Trophoblast cell (in vitro differentiated cells and primary cell): Measurements from ENCODE around the gene DCC.

ENCODE experiments used
- DNase-seq, 2 donors: peaks; one replicate each; pipeline ENCODE4 v3.0.0-alpha.2; 2016
- H2AFZ ChIP-seq: 2 replicates; pipeline ENCODE4 v1.6.1; 2013; ENCODE audit warnings: low read length, moderate library complexity, mild to moderate bottlenecking; ENCODE audit not compliant: insufficient read depth, poor library complexity
- H2AK5ac ChIP-seq: 2 replicates; pipeline ENCODE4 v1.6.1; 2013; ENCODE audit warnings: mild to moderate bottlenecking, low read length
- H2BK120ac ChIP-seq: 2 replicates; pipeline ENCODE4 v1.6.1; 2013; ENCODE audit warnings: low read length, mild to moderate bottlenecking, moderate library complexity; ENCODE audit not compliant: insufficient read depth, poor library complexity
- H2BK12ac ChIP-seq: 2 replicates; pipeline ENCODE4 v1.6.1; 2013; ENCODE audit warnings: mild to moderate bottlenecking, low read length, moderate library complexity
- H2BK5ac ChIP-seq: 2 replicates; pipeline ENCODE4 v1.6.1; 2013; ENCODE audit warnings: low read length, low read depth, moderate library complexity, mild to moderate bottlenecking; ENCODE audit not compliant: poor library complexity
- H3K14ac ChIP-seq: 2 replicates; pipeline ENCODE4 v1.6.1; 2013; ENCODE audit warnings: mild to moderate bottlenecking, low read length
- H3K18ac ChIP-seq: 2 replicates; pipeline ENCODE4 v1.6.1; 2013; ENCODE audit warnings: mild to moderate bottlenecking, low read length
- H3K23ac ChIP-seq: 2 replicates; pipeline ENCODE4 v1.6.1; 2013; ENCODE audit warnings: low read length
- H3K27ac ChIP-seq: 2 replicates; pipeline ENCODE4 v1.5.1; 2013; ENCODE audit warnings: low read depth, mild to moderate bottlenecking, inconsistent platforms, low read length, moderate library complexity
- H3K27me3 ChIP-seq: 2 replicates; pipeline ENCODE4 v1.6.1; 2013; ENCODE audit warnings: inconsistent platforms, mild to moderate bottlenecking, low read length, moderate library complexity; ENCODE audit not compliant: insufficient read depth
- H3K36me3 ChIP-seq, 2 experiments: 1 replicate in 1 of 2; 2 replicates in 1 of 2; pipeline ENCODE4 v1.6.1; 2013; ENCODE audit warnings: low read length in 2 of 2, mild to moderate bottlenecking in 2 of 2, moderate library complexity in 1 of 2; ENCODE audit not compliant: insufficient read depth in 2 of 2, control insufficient read depth in 1 of 2
- H3K4ac ChIP-seq: 2 replicates; pipeline ENCODE4 v1.6.1; 2013; ENCODE audit warnings: low read depth, mild to moderate bottlenecking, low read length, moderate library complexity
- H3K4me1 ChIP-seq, 2 experiments: 1 replicate in 1 of 2; 2 replicates in 1 of 2; pipeline ENCODE4 v1.6.1; 2013; ENCODE audit warnings: low read length in 2 of 2, mild to moderate bottlenecking in 2 of 2, moderate library complexity in 1 of 2; ENCODE audit not compliant: insufficient read depth in 2 of 2, control insufficient read depth in 1 of 2
- H3K4me2 ChIP-seq: 2 replicates; pipeline ENCODE4 v1.6.1; 2013; ENCODE audit warnings: inconsistent platforms, mild to moderate bottlenecking, low read length, moderate library complexity
- H3K4me3 ChIP-seq: 2 replicates; pipeline ENCODE4 v1.5.1; 2013; ENCODE audit warnings: mild to moderate bottlenecking, low read depth, low read length, inconsistent platforms
- H3K79me1 ChIP-seq: one replicate; pipeline ENCODE4 v1.6.1; 2013; ENCODE audit warnings: low read length
- H3K79me2 ChIP-seq: 2 replicates; pipeline ENCODE4 v1.6.1; 2013; ENCODE audit warnings: low read length, mild to moderate bottlenecking; ENCODE audit not compliant: control insufficient read depth, insufficient read depth, poor library complexity
- H3K9ac ChIP-seq: 2 replicates; pipeline ENCODE4 v1.6.1; 2013; ENCODE audit warnings: mild to moderate bottlenecking, low read length
- H3K9me3 ChIP-seq: 2 replicates; pipeline ENCODE4 v1.6.1; 2013; ENCODE audit warnings: low read depth, mild to moderate bottlenecking, control low read depth, inconsistent platforms, low read length; ENCODE audit not compliant: insufficient read depth
- H4K12ac ChIP-seq: 2 replicates; pipeline ENCODE4 v1.6.1; 2013; ENCODE audit warnings: low read depth, mild to moderate bottlenecking, low read length, moderate library complexity
- H4K8ac ChIP-seq: 2 replicates; pipeline ENCODE4 v1.6.1; 2013; ENCODE audit warnings: low read depth, mild to moderate bottlenecking, low read length, moderate library complexity
- H4K91ac ChIP-seq: one replicate; pipeline ENCODE4 v1.6.1; 2013; ENCODE audit warnings: low read depth, mild to moderate bottlenecking, low read length, moderate library complexity
- WGBS: extraction: QIAGEN DNeasy Blood & Tissue Kit; methylation state at CpG from one replicate; pipeline ENCODE4 v1.1.7; 2013; ENCODE audit warnings: missing lambda C conversion rate; ENCODE audit not compliant: insufficient read length, insufficient coverage; ENCODE audit errors: extremely low coverage; 5-methylcytosine and 5-hydroxymethylcytosine counted together

DCC gene

DNA sequence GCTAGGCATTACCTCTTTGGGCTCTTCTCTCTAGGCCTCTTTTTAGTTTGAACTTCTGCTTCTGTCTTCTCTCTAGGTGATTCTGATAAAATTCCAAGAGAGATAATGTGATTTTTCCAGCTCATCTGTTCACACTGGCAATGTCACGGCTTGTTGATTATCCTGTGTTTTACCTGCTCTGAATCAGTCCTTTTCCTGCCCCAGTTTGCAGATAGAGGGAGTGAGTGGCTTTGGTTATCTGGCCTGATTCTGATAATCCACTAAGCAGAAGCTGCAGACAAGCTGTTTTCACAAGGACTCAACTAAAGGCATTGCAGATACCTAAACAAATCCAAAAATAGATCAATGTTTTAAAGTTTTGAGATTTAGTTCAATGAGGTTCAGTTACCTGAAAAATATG is 111.9 kb downstream of the DCC start:
- no peak overlapping the region for H3K4me2 ChIP-seq
- no peak overlapping the region for H3K4ac ChIP-seq
- no peak for DNase-seq
- H3K4me3 ChIP-seq = no peak overlapping the region
- H3K9ac ChIP-seq = no peak overlapping the region
- H3K36me3 ChIP-seq = no peaks in the 10 kb centered on the region
- H3K23ac ChIP-seq = no peak overlapping the region
- no peak overlapping the region for H2BK5ac ChIP-seq
- H4K8ac ChIP-seq = no peak overlapping the region
- H3K27ac ChIP-seq = no peak overlapping the region
- H3K14ac ChIP-seq = no peak overlapping the region
- H3K27me3 ChIP-seq = no peaks in the 10 kb centered on the region
- no peak overlapping the region for H2BK120ac ChIP-seq
- no CpG with 5 or more reads among the region's 1 CpG for WGBS
- H3K9me3 ChIP-seq = peaks cover 1% of the 10 kb centered on the region
- no peak overlapping the region for H2BK12ac ChIP-seq
- H3K4me1 ChIP-seq = no peaks in the 10 kb centered on the region
- H2AFZ ChIP-seq = no peak overlapping the region
- no peak overlapping the region for H2AK5ac ChIP-seq
- H4K12ac ChIP-seq = no peak overlapping the region
- no peak overlapping the region for H4K91ac ChIP-seq
- H3K18ac ChIP-seq = no peak overlapping the region
- no peaks in the 10 kb centered on the region for H3K79me1 ChIP-seq
- H3K79me2 ChIP-seq = no peaks in the 10 kb centered on the region

DNA sequence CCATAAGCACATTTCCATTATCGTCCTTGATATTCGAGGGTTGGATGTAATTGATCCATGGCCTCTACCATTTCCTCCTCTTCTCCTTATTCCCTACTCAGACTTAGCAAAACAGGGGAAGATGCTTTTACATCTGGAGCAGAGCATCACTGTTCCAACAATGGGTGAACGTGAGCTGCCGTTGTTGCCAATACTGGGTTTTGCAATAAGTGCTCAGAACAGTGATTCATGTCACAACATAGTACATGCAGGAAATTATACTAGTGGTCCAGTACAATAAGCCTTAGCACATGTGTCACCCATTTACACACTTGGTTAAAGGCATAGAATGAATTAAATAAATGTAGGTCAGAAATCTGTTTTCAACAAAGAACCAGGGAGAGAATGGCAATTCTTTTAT is 112.4 kb downstream of the DCC start:
- H3K36me3 ChIP-seq = no peaks in the 10 kb centered on the region
- H2BK120ac ChIP-seq = no peak overlapping the region
- H3K9ac ChIP-seq = no peak overlapping the region
- no peak overlapping the region for H3K27ac ChIP-seq
- no peak overlapping the region for H4K91ac ChIP-seq
- DNase-seq = no peak
- no peak overlapping the region for H4K8ac ChIP-seq
- no peak overlapping the region for H2BK5ac ChIP-seq
- H3K4me1 ChIP-seq = no peaks in the 10 kb centered on the region
- no peak overlapping the region for H2BK12ac ChIP-seq
- no peak overlapping the region for H4K12ac ChIP-seq
- no peak overlapping the region for H3K14ac ChIP-seq
- no peak overlapping the region for H3K4me3 ChIP-seq
- H3K79me2 ChIP-seq = no peaks in the 10 kb centered on the region
- H2AFZ ChIP-seq = no peak overlapping the region
- WGBS = no CpG with 5 or more reads among the region's 4 CpGs
- no peak overlapping the region for H2AK5ac ChIP-seq
- H3K18ac ChIP-seq = no peak overlapping the region
- H3K23ac ChIP-seq = no peak overlapping the region
- no peaks in the 10 kb centered on the region for H3K79me1 ChIP-seq
- H3K4ac ChIP-seq = no peak overlapping the region
- peaks cover 1% of the 10 kb centered on the region for H3K9me3 ChIP-seq
- no peaks in the 10 kb centered on the region for H3K27me3 ChIP-seq
- H3K4me2 ChIP-seq = no peak overlapping the region

DNA sequence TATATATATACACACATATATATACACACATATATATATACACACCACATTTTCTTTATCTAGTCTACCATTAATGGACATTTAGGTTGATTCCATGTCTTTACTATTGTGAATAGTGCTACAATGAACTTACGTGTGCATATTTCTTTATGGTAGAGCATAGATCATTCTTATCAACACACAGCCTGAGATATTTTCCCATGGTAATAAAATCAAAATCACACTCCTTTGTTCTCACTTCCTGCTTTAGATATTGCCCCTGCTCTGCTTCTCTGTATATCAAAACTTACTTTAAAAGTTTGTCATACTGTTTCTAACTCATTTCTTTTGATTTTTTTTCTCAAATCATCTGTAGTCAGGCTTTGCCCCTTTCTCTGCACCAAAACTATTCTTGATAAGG is 119.9 kb downstream of the DCC start:
- no peaks in the 10 kb centered on the region for H3K79me1 ChIP-seq
- H3K27me3 ChIP-seq = no peaks in the 10 kb centered on the region
- H3K9ac ChIP-seq = no peak overlapping the region
- no peak overlapping the region for H3K4me2 ChIP-seq
- H3K4ac ChIP-seq = no peak overlapping the region
- H3K27ac ChIP-seq = no peak overlapping the region
- H3K14ac ChIP-seq = no peak overlapping the region
- WGBS = no CpG with 5 or more reads among the region's 1 CpG
- no peak overlapping the region for H2BK12ac ChIP-seq
- H2BK5ac ChIP-seq = no peak overlapping the region
- no peaks in the 10 kb centered on the region for H3K79me2 ChIP-seq
- no peaks in the 10 kb centered on the region for H3K9me3 ChIP-seq
- no peak overlapping the region for H2AK5ac ChIP-seq
- H3K36me3 ChIP-seq = no peaks in the 10 kb centered on the region
- H4K8ac ChIP-seq = no peak overlapping the region
- H2BK120ac ChIP-seq = no peak overlapping the region
- H2AFZ ChIP-seq = no peak overlapping the region
- no peak for DNase-seq
- no peaks in the 10 kb centered on the region for H3K4me1 ChIP-seq
- H3K4me3 ChIP-seq = no peak overlapping the region
- no peak overlapping the region for H3K18ac ChIP-seq
- no peak overlapping the region for H4K12ac ChIP-seq
- no peak overlapping the region for H3K23ac ChIP-seq
- H4K91ac ChIP-seq = no peak overlapping the region

DNA sequence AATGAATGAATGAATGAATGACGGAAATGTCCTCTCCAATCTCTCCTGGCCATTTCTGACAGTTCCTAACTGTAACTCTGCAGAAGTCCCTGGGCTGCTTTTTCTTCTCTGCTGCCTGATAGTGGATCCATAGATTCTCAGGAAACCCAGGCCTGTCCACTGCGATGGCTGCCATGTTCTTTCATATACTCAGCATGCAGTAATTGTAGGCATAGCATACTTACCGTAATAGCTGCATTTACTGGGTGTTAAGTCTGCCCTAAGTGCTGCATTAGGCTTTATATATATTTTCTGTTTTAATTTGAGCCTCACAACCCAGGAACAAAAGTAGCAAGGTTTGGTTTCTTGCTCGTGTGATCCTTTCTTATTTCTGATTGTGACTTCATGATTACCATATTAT is 122.9 kb downstream of the DCC start:
- no peak overlapping the region for H4K91ac ChIP-seq
- H2AK5ac ChIP-seq = no peak overlapping the region
- WGBS = no CpG with 5 or more reads among the region's 4 CpGs
- H3K79me2 ChIP-seq = no peaks in the 10 kb centered on the region
- no peak overlapping the region for H2BK120ac ChIP-seq
- no peak overlapping the region for H4K12ac ChIP-seq
- no peak overlapping the region for H3K18ac ChIP-seq
- H3K4ac ChIP-seq = no peak overlapping the region
- no peak overlapping the region for H2BK5ac ChIP-seq
- no peak overlapping the region for H2AFZ ChIP-seq
- no peak overlapping the region for H3K23ac ChIP-seq
- H3K4me2 ChIP-seq = no peak overlapping the region
- H3K27ac ChIP-seq = no peak overlapping the region
- no peaks in the 10 kb centered on the region for H3K9me3 ChIP-seq
- no peak overlapping the region for H3K4me3 ChIP-seq
- H3K9ac ChIP-seq = no peak overlapping the region
- H3K36me3 ChIP-seq = no peaks in the 10 kb centered on the region
- H3K14ac ChIP-seq = no peak overlapping the region
- H2BK12ac ChIP-seq = no peak overlapping the region
- H3K4me1 ChIP-seq = no peaks in the 10 kb centered on the region
- H3K79me1 ChIP-seq = no peaks in the 10 kb centered on the region
- no peaks in the 10 kb centered on the region for H3K27me3 ChIP-seq
- DNase-seq = no peak
- no peak overlapping the region for H4K8ac ChIP-seq
